WTC11 (cell line): Measurements from ENCODE around the gene CCN6.

ENCODE experiments used
- IRF2 ChIP-seq: sonication (generic); formaldehyde crosslinking; IDR thresholded peaks from 2 replicates; pipeline ENCODE4 v1.8.0; 2022; ENCODE audit warnings: low read depth, missing genetic modification reagents, borderline replicate concordance
- JUN ChIP-seq: sonication (generic); formaldehyde crosslinking; IDR thresholded peaks from 2 replicates; pipeline ENCODE4 v1.8.0; 2023; ENCODE audit warnings: mild to moderate bottlenecking, missing genetic modification reagents
- TF ChIP-seq, protein P1 (sequence below): fragments of 200-600 bp; IDR thresholded peaks from 2 replicates; pipeline ENCODE4 v1.8.0; 2022; ENCODE audit warnings: antibody characterized with exemption

DNA sequence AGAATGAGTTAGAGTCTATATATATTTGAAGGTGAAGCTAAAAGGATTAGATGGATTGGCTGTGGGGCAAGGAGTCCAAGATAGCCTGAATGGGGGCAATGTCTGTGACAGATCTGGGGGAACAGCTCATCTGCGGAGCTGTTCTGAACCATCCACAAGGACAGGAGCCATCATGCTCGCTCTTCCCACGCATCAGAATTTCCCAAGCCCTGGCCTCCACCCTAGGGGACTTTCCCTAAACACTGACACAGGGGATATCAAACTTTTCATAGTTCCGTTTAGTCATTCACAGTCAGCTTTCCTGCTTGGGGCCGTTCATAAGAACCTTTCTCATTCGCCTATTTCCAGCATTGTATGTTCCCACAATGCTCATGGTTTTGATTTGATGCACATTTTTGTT, 37.6 kb upstream of the CCN6 start:
- TF ChIP-seq JUN, result no peak
- TF ChIP-seq IRF2, result no peak
- TF ChIP-seq, protein P1, sequence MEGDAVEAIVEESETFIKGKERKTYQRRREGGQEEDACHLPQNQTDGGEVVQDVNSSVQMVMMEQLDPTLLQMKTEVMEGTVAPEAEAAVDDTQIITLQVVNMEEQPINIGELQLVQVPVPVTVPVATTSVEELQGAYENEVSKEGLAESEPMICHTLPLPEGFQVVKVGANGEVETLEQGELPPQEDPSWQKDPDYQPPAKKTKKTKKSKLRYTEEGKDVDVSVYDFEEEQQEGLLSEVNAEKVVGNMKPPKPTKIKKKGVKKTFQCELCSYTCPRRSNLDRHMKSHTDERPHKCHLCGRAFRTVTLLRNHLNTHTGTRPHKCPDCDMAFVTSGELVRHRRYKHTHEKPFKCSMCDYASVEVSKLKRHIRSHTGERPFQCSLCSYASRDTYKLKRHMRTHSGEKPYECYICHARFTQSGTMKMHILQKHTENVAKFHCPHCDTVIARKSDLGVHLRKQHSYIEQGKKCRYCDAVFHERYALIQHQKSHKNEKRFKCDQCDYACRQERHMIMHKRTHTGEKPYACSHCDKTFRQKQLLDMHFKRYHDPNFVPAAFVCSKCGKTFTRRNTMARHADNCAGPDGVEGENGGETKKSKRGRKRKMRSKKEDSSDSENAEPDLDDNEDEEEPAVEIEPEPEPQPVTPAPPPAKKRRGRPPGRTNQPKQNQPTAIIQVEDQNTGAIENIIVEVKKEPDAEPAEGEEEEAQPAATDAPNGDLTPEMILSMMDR, result no peak
